Measurements from ENCODE around the gene VSIG4.

DNA sequence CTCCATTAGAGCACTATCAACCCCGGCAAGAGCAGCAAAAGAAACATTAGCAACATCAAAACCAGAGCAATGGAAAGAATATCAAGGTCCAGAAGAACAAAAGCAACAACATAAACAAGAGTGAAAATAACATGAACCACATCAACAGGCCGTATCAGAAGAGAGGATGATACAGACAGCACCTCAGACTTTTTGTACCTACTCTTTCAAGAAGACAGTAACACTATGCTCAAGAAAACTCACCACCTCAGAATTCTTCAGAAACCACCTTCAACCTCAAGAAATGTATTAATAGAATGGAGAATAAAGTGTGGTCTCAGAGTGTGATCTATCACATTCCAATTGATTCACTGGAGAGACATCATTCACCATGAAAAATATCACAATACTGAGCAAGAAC lies 46.5 kb downstream of the VSIG4 start:
- TF ChIP-seq, protein P1, sequence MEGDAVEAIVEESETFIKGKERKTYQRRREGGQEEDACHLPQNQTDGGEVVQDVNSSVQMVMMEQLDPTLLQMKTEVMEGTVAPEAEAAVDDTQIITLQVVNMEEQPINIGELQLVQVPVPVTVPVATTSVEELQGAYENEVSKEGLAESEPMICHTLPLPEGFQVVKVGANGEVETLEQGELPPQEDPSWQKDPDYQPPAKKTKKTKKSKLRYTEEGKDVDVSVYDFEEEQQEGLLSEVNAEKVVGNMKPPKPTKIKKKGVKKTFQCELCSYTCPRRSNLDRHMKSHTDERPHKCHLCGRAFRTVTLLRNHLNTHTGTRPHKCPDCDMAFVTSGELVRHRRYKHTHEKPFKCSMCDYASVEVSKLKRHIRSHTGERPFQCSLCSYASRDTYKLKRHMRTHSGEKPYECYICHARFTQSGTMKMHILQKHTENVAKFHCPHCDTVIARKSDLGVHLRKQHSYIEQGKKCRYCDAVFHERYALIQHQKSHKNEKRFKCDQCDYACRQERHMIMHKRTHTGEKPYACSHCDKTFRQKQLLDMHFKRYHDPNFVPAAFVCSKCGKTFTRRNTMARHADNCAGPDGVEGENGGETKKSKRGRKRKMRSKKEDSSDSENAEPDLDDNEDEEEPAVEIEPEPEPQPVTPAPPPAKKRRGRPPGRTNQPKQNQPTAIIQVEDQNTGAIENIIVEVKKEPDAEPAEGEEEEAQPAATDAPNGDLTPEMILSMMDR (conservative IDR thresholded peaks at IDR 0.05; ENCODE audit: low read depth, low read length) = no peak
- TF ChIP-seq EZH2 (IDR thresholded peaks at IDR 0.05; ENCODE audit: borderline replicate concordance, low read depth, low read length, poor library complexity, severe bottlenecking) = no peak
